Stomach smooth muscle (tissue), 2 donors: ENCODE data around the gene PIP4K2C.

ENCODE experiments used
- H3K27ac ChIP-seq: one replicate; pipeline ENCODE4 v1.7.0; 2013; ENCODE audit warnings: mild to moderate bottlenecking, low read length, inconsistent platforms
- H3K27me3 ChIP-seq, 2 donors: one replicate each; pipeline ENCODE4 v1.7.0; 2013; ENCODE audit warnings: low read length in 2 of 2; ENCODE audit not compliant: insufficient read depth in 2 of 2, control insufficient read depth in 1 of 2
- H3K36me3 ChIP-seq, 2 donors: one replicate each; pipeline ENCODE4 v1.7.0; 2013; ENCODE audit warnings: low read length in 2 of 2; ENCODE audit not compliant: control insufficient read depth in 2 of 2, insufficient read depth in 2 of 2
- H3K4me1 ChIP-seq: one replicate; pipeline ENCODE4 v1.7.0; 2013; ENCODE audit warnings: low read length; ENCODE audit not compliant: control insufficient read depth, insufficient read depth
- H3K4me3 ChIP-seq, 2 donors: one replicate each; pipeline ENCODE4 v1.7.0; 2013; ENCODE audit warnings: low read length in 2 of 2
- H3K9ac ChIP-seq, 2 donors: one replicate each; pipeline ENCODE4 v1.7.0; 2013; ENCODE audit warnings: low read length in 2 of 2, mild to moderate bottlenecking in 1 of 2
- H3K9me3 ChIP-seq, 2 donors: one replicate each; pipeline ENCODE4 v1.7.0; 2013; ENCODE audit warnings: low read length in 2 of 2; ENCODE audit not compliant: control insufficient read depth in 2 of 2
- donor health status: healthy.
- donor health status: Pancreatic carcinoma.

The PIP4K2C gene

DNA sequence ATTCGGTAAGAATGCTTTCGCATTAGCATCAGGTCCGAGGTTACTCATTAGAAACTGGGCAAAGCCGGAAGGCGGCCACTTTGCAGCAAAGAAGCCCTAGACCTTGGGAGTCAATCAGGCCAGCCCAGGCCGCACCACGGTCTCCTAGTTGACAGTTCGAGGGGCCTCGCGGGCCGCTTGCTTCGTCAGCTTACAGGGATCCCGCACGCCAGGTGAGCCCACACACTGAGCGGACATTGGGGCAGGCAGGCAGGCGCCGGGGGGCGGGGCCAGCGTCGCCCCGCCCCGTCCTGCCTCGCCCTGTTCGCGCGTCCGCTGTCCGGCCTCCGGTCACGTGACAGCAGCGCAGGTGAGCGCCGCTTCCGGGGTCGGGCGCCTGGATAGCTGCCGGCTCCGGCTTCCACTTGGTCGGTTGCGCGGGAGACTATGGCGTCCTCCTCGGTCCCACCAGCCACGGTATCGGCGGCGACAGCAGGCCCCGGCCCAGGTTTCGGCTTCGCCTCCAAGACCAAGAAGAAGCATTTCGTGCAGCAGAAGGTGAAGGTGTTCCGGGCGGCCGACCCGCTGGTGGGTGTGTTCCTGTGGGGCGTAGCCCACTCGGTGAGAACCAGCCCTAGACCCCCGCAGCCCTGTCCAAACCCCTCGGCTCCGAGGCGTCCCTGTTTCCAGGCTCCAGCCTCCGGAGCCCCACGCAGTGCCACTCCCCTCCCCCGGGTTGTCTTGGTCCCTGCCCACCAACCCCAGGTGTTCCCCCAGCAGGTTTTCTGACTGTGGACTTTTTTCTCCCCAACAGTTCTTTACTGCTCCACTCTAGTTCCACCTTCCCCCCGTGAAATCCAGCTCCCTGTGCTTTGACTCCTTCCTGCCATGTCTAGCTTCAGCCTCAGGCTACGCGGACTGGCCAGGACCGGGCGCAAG, at the start of gene PIP4K2C:
TSS of gene PIP4K2C (plus strand) at position 329 of the 918 bp plus-strand sequence. CDS start at position 427, 98 bp downstream.
- Histone ChIP-seq H3K9ac (peak within 1 kb of the TSS; percentile 67 to 80), H3K4me3 (peak within 1 kb of the TSS; percentile 88 to 92), H3K27me3 (no peaks in the 10 kb centered on the region), H3K27ac (peak within 1 kb of the TSS; percentile 55), H3K4me1 (peaks cover 15% of the 10 kb centered on the region), H3K36me3 (peaks cover 4 to 13% of the 10 kb centered on the region in 2 donors), H3K9me3 (no peaks in the 10 kb centered on the region)

DNA sequence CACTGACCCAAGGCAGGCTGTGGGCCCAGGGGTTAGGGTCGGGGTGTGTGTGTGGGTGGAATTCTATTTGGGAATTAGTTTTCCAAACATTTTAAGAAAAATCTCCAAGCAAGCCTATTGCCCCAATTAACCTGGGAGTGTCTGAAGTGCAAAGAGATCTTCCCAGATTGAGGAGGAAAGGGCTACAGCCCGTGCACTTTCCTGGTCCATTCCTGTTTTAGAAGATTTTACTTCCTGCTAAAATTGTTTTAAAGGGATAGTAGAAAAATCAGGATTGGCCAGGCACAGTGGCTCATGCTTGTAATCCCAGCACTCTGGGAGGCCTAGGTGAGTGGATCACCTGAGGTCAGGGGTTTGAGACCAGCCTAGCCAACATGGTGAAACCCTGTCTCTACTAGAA, 49.3 kb upstream of the PIP4K2C start:
- H3K4me1 ChIP-seq = peaks cover 19% of the 10 kb centered on the region
- no peak overlapping the region for H3K4me3 ChIP-seq
- no peaks in the 10 kb centered on the region for H3K9me3 ChIP-seq
- no peaks in the 10 kb centered on the region for H3K27me3 ChIP-seq
- H3K9ac ChIP-seq = no peak overlapping the region
- H3K27ac ChIP-seq = no peak overlapping the region
- H3K36me3 ChIP-seq = peaks cover 8 to 33% of the 10 kb centered on the region in 2 donors

DNA sequence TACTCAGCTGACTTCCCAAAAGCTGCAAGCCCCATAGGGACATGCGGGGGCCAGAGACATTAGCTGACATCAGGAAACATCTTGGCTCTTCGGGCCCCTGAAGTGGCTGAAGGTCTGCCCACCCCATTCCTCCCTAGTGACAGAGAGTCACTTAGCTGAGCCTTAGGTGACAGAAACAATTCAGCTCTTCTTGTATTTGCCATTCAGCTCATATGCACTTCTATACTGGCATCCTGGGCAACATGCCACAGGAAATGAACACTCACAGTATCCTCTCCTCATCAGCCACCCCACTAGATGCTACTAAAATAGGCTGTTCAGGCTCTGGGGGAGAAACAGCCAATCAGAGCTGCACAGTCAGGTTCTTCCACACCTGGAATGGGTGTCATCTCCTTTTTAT, 47.4 kb upstream of the PIP4K2C start:
- H3K9me3 ChIP-seq = no peaks in the 10 kb centered on the region
- H3K36me3 ChIP-seq = peaks cover 8 to 24% of the 10 kb centered on the region in 2 donors
- no peak overlapping the region for H3K4me3 ChIP-seq
- H3K9ac ChIP-seq = peak overlapping the region in 1 of 2 donors; percentile 5
- H3K4me1 ChIP-seq = peaks cover 19% of the 10 kb centered on the region
- H3K27me3 ChIP-seq = peaks cover 3% of the 10 kb centered on the region in 2 donors
- H3K27ac ChIP-seq = no peak overlapping the region

DNA sequence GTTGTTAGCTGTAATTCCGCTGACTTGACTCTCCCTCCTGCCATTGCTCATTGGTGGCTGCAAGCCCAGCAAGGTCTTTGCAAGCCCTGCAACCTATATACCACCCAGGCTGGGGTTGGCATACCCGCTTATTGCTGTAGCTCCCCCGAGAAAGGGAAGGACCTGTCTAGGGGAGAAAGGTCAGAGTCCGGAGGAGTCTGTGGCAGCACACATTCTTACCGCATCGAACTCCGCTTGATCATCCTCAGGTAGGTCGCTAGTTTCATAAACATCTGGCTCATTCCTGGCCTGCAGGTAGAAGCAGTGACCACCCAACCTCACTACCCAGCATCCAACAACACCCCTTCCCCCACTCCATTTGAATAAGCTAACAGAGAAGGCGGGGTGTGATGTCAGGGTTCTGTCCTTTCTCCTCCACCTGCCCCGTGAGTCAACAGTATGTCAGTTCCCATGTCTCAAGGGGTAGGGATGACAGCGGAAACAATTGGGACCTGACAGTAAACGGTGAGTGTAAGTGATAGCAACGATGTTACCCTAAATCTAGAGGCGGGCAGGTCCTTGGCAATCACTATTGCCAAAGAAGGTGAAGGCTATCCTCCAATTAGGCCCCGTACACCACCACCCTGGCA, 45.1 kb upstream of the PIP4K2C start:
- Histone ChIP-seq H3K27me3 (peaks cover 19 to 26% of the 10 kb centered on the region in 2 donors), H3K36me3 (peaks cover 4 to 10% of the 10 kb centered on the region in 2 donors), H3K9me3 (no peaks in the 10 kb centered on the region), H3K4me3 (peak overlapping the region; percentile 87 to 90), H3K27ac (peak overlapping the region; percentile 82), H3K9ac (peak overlapping the region; percentile 95 to 97), H3K4me1 (peaks cover 27% of the 10 kb centered on the region)

DNA sequence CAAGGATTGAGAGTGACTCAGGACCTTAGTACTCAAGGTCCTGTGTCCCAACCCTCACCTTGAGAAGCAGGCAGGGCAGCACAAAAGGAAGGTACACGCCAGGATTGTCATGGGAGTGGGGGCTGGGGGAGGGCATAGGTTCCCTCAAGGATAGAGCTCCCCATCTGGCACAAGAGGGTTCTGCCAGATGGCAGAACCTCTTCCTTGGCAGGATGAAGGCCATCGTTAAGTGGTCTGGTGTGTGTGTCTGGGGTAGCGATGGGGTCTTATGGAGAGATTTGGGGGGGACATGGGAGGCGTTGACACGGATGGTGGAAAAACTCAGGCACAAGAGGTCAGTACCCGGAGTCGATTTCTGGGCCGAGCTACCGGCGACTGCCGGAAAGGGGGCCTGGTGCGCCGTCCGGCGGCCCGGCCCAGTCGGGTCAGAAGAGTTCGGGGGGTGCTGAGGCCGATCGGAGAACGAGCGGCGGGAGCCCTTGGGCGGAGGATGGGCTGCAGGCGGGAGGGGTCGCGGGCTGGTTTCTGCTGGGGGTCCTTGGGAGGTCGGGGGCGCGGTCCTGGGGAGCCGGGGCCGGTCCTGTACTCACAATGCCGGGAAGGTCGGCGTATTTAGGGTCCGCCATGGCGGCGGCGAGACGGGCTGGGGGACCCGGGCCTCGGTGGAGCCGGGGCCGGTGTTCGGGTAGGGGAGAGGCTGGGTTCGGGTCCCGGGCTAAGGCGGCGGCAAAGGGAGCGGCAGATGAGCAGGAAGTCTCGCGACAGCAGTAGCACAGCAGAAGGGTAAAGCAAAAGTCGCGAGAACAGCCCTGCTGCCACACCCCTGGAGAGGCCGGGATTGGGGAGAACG, 44.3 kb upstream of the PIP4K2C start, which contains the start of gene DCTN2:
TSS of gene DCTN2 (minus strand) at position 755 of the 850 bp plus-strand sequence. CDS start at position 626, 129 bp downstream.
- peaks cover 23 to 27% of the 10 kb centered on the region in 2 donors for H3K27me3 ChIP-seq
- H3K4me3 ChIP-seq = peak within 1 kb of the TSS; percentile 87 to 90
- peaks cover 27% of the 10 kb centered on the region for H3K4me1 ChIP-seq
- H3K9me3 ChIP-seq = no peaks in the 10 kb centered on the region
- H3K36me3 ChIP-seq = peaks cover 0 to 4% of the 10 kb centered on the region in 2 donors
- H3K9ac ChIP-seq = peak within 1 kb of the TSS; percentile 95 to 97
- peak within 1 kb of the TSS; percentile 82 for H3K27ac ChIP-seq

DNA sequence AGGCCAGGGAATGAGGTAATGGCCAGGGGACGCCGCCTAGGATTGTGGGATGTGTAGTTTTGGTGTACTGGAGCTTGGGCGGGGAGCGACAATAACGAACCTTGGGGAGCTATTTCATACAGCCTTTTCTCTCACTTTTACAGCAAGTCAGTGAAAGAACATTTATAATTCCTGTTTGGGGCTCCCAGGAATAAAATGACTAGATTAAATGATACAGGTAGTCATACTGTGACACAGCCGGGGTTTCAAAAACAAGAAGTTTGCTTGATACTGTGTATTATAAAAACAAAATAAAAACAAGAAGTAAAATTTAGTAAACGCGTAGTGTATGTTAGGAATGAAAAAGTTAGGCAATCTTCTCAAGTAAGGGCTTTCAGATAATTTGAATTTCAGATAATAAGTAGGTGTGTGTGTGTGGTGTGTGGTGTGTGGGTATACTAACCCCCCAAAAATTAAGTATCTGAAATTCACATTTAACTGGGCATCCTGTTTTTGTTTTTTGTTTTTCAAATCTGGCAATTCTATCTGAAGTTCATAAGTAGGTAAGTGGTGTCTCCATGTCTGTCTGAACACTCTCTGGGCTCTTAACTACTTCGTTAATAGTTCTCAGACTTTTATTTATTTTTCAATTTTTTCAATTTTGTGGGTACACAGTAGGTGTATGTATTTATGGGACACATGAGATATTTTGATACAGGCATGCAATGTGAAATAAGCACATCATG, 43.5 kb upstream of the PIP4K2C start:
- peak overlapping the region; percentile 82 for H3K27ac ChIP-seq
- H3K4me1 ChIP-seq = peaks cover 27% of the 10 kb centered on the region
- H3K9ac ChIP-seq = peak overlapping the region; percentile 48 to 64
- no peaks in the 10 kb centered on the region for H3K9me3 ChIP-seq
- H3K36me3 ChIP-seq = peaks cover 0 to 3% of the 10 kb centered on the region in 2 donors
- H3K27me3 ChIP-seq = peaks cover 23 to 27% of the 10 kb centered on the region in 2 donors
- H3K4me3 ChIP-seq = peak overlapping the region; percentile 87 to 90

DNA sequence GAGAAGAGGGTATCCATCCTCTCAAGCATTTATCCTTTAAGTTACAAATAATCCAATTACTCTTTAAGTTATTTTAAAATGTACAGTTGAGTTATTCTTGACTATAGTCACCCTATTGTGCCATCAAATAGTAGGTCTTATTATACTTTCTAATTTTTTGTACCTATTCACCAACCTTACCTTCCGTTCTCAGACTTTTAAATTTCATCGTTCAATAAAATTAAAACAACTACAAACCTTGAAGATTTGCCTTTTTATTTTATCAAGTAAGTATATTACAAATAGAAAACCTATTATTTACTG, 43.0 kb upstream of the PIP4K2C start:
- peaks cover 27% of the 10 kb centered on the region for H3K4me1 ChIP-seq
- H3K36me3 ChIP-seq = peaks cover 0 to 3% of the 10 kb centered on the region in 2 donors
- H3K27ac ChIP-seq = no peak overlapping the region
- peaks cover 24 to 30% of the 10 kb centered on the region in 2 donors for H3K27me3 ChIP-seq
- no peaks in the 10 kb centered on the region for H3K9me3 ChIP-seq
- no peak overlapping the region for H3K4me3 ChIP-seq
- H3K9ac ChIP-seq = no peak overlapping the region

DNA sequence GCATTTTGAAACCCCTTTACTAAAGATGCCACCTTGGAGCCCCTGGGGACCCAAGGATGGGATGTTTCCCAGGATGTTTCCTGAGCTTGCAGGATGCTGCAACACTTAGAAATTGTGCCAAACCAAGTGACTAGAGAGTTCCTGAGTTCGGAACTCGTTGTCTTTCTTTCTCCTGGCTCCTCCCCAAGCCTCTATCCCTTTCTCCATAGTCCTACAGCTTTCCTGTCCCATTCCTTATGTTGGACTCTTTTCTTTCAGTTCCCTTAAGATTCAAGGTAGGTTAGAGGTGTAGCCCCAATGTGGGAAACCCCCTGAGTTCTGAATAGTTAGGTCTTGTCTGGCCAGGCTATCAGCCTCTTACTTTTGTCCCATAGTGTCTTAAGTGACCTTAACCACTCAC, 42.5 kb upstream of the PIP4K2C start:
- Histone ChIP-seq H3K27ac (no peak overlapping the region), H3K27me3 (peaks cover 28 to 30% of the 10 kb centered on the region in 2 donors), H3K9ac (no peak overlapping the region), H3K9me3 (no peaks in the 10 kb centered on the region), H3K36me3 (peaks cover 0 to 3% of the 10 kb centered on the region in 2 donors), H3K4me3 (no peak overlapping the region), H3K4me1 (peaks cover 25% of the 10 kb centered on the region)

DNA sequence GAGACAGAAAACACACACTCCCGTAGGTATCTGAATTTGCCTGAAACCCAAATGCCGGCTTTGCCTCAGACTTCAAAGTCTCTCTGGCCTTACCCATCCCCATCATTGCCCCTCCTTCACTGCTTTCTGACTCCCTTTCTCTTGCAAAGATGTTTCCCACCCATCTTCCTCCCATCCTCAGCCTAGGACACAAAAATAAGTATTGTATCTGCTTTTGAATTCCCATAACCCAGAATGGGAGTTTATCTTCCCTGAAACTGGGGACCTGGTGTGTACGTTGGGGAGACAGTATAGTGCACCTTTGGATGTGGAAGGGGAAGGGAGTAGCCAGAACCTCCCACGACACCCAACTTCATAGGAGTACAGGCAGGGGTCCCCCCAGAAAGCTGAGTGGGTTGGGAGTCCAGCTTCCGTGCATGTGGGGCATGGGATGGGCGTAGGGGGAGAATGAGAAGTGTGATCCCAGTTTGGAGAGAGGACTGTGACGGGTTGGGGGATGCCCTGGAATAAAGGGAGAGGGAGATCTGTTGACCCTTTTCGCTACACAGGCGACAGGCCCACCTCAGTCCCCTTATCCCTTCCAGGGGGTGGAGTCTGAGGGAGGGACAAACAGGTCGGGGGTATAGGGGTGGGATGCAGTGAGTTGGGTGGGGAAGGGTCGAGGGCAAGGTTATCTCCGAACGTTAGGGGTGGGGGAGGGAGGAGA, 41.6 kb upstream of the PIP4K2C start:
- Histone ChIP-seq H3K9me3 (no peaks in the 10 kb centered on the region), H3K4me1 (peaks cover 23% of the 10 kb centered on the region), H3K9ac (no peak overlapping the region), H3K27me3 (peaks cover 30 to 32% of the 10 kb centered on the region in 2 donors), H3K36me3 (peaks cover 0 to 3% of the 10 kb centered on the region in 2 donors), H3K4me3 (peak overlapping the region in 1 of 2 donors; percentile 69), H3K27ac (no peak overlapping the region)
